Upper lobe of left lung (tissue), 6 donors: ENCODE data around the gene CTRL. TPM values are rescaled to one million over a fixed set of nuclear protein-coding genes. Genes with fewer than 3 reads are reported as not detected.

ENCODE experiments used
- ATAC-seq, 2 donors: fragments of 200-7000 bp; cut with Tn5 transposase; one replicate each; pipeline ENCODE4 v1.9.1; 2022; ENCODE audit warnings: mild to moderate bottlenecking in 2 of 2, moderate library complexity in 2 of 2; ENCODE audit not compliant: low FRiP score in 2 of 2
- DNase-seq, 2 donors: peaks; one replicate each; pipeline ENCODE4 v3.0.0-alpha.2; 2019 to 2020
- H3K27ac ChIP-seq, 4 donors: fragments of 200-600 bp; sonication (generic); one replicate each; pipeline ENCODE4 v1.5.1; 2016 to 2019
- H3K27me3 ChIP-seq, 4 donors: fragments of 200-600 bp; sonication (generic); one replicate each; pipeline ENCODE4 v1.5.1; 2017 to 2019
- H3K36me3 ChIP-seq, 4 donors: fragments of 200-600 bp; sonication (generic); one replicate each; pipeline ENCODE4 v1.5.1; 2016 to 2019
- H3K4me1 ChIP-seq, 4 donors: fragments of 200-600 bp; sonication (generic); one replicate each; pipeline ENCODE4 v1.5.1; 2018 to 2019
- H3K4me3 ChIP-seq, 4 donors: fragments of 200-600 bp; sonication (generic); one replicate each; pipeline ENCODE4 v1.5.1; 2017 to 2019; ENCODE audit warnings: mild to moderate bottlenecking in 2 of 4, moderate library complexity in 1 of 4
- H3K9me3 ChIP-seq, 4 donors: fragments of 200-600 bp; sonication (generic); one replicate each; pipeline ENCODE4 v1.5.1; 2018 to 2019
- CTCF ChIP-seq, 6 experiments: fragments of 450-650 bp in 4 of 6; fragments of 200-600 bp in 2 of 6; sonication (generic) in 2 of 6; IDR thresholded peaks; one replicate each; pipeline ENCODE4 v1.5.1; 2016 to 2019; ENCODE audit warnings: antibody characterized with exemption in 6 of 6
- EP300 ChIP-seq, 4 donors: sonication (generic); formaldehyde crosslinking; IDR thresholded peaks; one replicate each; pipeline ENCODE4 v1.5.1; 2017; ENCODE audit warnings: antibody characterized with exemption in 4 of 4, control low read depth in 2 of 4
- POLR2A ChIP-seq, 4 donors: fragments of 450-650 bp; IDR thresholded peaks; one replicate each; pipeline ENCODE4 v1.5.1; 2016 to 2017; ENCODE audit warnings: antibody characterized with exemption in 4 of 4, mild to moderate bottlenecking in 2 of 4
- POLR2AphosphoS5 ChIP-seq, 2 donors: sonication (generic); formaldehyde crosslinking; IDR thresholded peaks; one replicate each; pipeline ENCODE4 v1.5.1; 2017; ENCODE audit warnings: antibody characterized with exemption in 2 of 2
- WGBS, 2 donors: methylation state at CpG; one replicate each; pipeline ENCODE4 v1.1.5; 2017 to 2018; 5-methylcytosine and 5-hydroxymethylcytosine counted together
- total RNA-seq, 6 donors: library from RNA; depleted of rRNA in 4 of 6; stranded (reverse); fragments of >200 nt in 4 of 6; gene quantifications; one replicate each; pipeline versions ENCODE4 v1.1.0 to v1.2.1, GENCODE V29; 2016 to 2021
- donor health status: DM: no; HTN: no; CAD: no; lungs with moderate emphysema.
- donor health status: DM: no; HTN: yes; CAD: no; lungs with severe emphysema.

The CTRL gene
- total RNA-seq, 6 donors from 2014 or later = 1.6 to 4.2 (median 2.4) TPM

GRCh38 chr16:67928561-67929364 lies 2.9 kb downstream of the CTRL start:
- DNase-seq (peak in 1 of 2 donors; percentile 69), ATAC-seq (peak; percentile 75 to 84)
- no peaks in the 10 kb centered on the region for H3K9me3 ChIP-seq
- TF ChIP-seq CTCF (IDR thresholded peaks at IDR 0.05) (peak; percentile 78 to 94 (median 88)), POLR2A (IDR thresholded peaks at IDR 0.05) (no peak), EP300 (IDR thresholded peaks at IDR 0.05) (no peak), POLR2AphosphoS5 (IDR thresholded peaks at IDR 0.05) (no peak)
- 51 to 72% methylated on average over 7 to 16 of the region's 16 CpGs for WGBS, 2 donors
- no peaks in the 10 kb centered on the region for H3K27me3 ChIP-seq
- H3K4me1 ChIP-seq = peaks cover 12 to 34% (median 12%) of the 10 kb centered on the region in 4 donors
- no peak overlapping the region for H3K4me3 ChIP-seq
- no peak overlapping the region for H3K27ac ChIP-seq
- peaks cover 3 to 51% (median 35%) of the 10 kb centered on the region in 4 donors for H3K36me3 ChIP-seq

DNA sequence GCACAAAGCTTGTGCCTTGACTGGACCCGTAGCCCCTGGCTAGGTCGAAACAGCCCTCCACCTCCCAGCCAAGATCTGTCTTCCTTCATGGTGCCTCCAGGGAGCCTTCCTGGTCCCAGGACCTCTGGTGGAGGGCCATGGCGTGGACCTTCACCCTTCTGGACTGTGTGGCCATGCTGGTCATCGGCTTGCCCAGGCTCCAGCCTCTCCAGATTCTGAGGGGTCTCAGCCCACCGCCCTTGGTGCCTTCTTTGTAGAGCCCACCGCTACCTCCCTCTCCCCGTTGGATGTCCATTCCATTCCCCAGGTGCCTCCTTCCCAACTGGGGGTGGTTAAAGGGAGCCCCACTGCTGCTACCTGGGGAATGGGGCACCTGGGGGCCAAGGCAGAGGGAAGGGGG lies 3.5 kb downstream of the CTRL start:
- Histone ChIP-seq H3K9me3 (no peaks in the 10 kb centered on the region), H3K27me3 (no peaks in the 10 kb centered on the region), H3K36me3 (peaks cover 3 to 54% (median 31%) of the 10 kb centered on the region in 4 donors), H3K4me1 (peaks cover 12 to 40% (median 12%) of the 10 kb centered on the region in 4 donors), H3K27ac (no peak overlapping the region), H3K4me3 (no peak overlapping the region)
- ATAC-seq (no peak), DNase-seq (no peak)
- TF ChIP-seq EP300 (IDR thresholded peaks at IDR 0.05) (no peak), POLR2A (IDR thresholded peaks at IDR 0.05) (no peak), CTCF (IDR thresholded peaks at IDR 0.05) (no peak), POLR2AphosphoS5 (IDR thresholded peaks at IDR 0.05) (no peak)
- 90 to 94% methylated on average over 5 to 7 of the region's 7 CpGs for WGBS, 2 donors

- TF ChIP-seq POLR2A (IDR thresholded peaks at IDR 0.05) (no peak), CTCF (IDR thresholded peaks at IDR 0.05) (no peak), EP300 (IDR thresholded peaks at IDR 0.05) (no peak), POLR2AphosphoS5 (IDR thresholded peaks at IDR 0.05) (no peak)
- H3K36me3 ChIP-seq = peaks cover 3 to 51% (median 29%) of the 10 kb centered on the region in 4 donors
- no peak overlapping the region for H3K4me3 ChIP-seq
- DNase-seq = no peak
- H3K4me1 ChIP-seq = peaks cover 12 to 46% (median 13%) of the 10 kb centered on the region in 4 donors
- no peak for ATAC-seq
- 92 to 93% methylated on average over 19 to 21 of the region's 22 CpGs for WGBS, 2 donors
- H3K9me3 ChIP-seq = no peaks in the 10 kb centered on the region
- H3K27ac ChIP-seq = peak overlapping the region in 2 of 4 donors; percentile 74 to 80
- H3K27me3 ChIP-seq = no peaks in the 10 kb centered on the region
Observed at GRCh38 chr16:67927131-67927941, 4.3 kb downstream of the CTRL start.

GRCh38 chr16:67926181-67926750 lies 5.4 kb downstream of the CTRL start:
- Histone ChIP-seq H3K4me3 (no peak overlapping the region), H3K9me3 (no peaks in the 10 kb centered on the region), H3K27me3 (no peaks in the 10 kb centered on the region), H3K27ac (peak overlapping the region; percentile 57 to 80 (median 70)), H3K4me1 (peaks cover 12 to 54% (median 14%) of the 10 kb centered on the region in 4 donors), H3K36me3 (peaks cover 3 to 47% (median 25%) of the 10 kb centered on the region in 4 donors)
- 44 to 61% methylated on average over 8 to 13 of the region's 13 CpGs for WGBS, 2 donors
- peak in 1 of 2 donors; percentile 40 for TF ChIP-seq POLR2AphosphoS5 (IDR thresholded peaks at IDR 0.05)
- TF ChIP-seq EP300 (IDR thresholded peaks at IDR 0.05) = no peak
- TF ChIP-seq CTCF (IDR thresholded peaks at IDR 0.05) = peak in 1 of 6 experiments; percentile 39
- ATAC-seq (no peak), DNase-seq (peak in 1 of 2 donors; percentile 64)
